ENCODE results near the gene PAK5. TPM values are rescaled to one million over a fixed set of nuclear protein-coding genes. Genes with fewer than 3 reads are reported as not detected.

PAK5 gene
- total RNA-seq, 2 experiments from 2014 or later, result not detected

DNA sequence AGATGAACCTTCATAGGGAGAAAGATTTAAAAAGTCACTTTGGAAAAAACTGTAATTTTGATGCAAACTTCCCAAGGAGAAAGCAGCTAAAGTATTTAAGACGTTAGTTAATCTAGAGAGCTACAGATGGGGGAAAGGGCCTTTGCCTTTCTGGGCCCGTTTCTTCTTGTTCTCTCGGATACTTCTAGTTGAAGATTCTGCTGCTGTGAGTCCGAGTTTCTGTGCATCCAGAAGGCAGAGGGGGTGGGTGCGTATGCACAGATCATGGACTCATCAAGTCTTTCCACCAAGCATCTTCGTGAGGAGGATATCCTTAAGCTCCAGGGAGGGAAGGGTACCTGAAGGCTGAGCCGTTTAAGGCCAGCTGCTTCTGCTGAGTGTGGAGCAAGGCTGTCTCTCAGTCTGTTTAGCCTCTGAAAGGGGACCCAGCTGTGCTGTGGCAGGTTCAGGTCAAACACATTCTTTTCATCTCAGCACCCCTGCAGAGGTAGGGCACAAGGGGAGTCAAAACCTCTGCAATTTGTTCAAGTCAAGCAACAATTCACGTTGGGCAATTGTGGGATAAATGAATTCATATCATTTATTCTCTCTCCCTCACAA lies 320.2 kb downstream of the PAK5 start:
- no peak overlapping the region for H3K4me3 Mint-ChIP-seq
- no peak overlapping the region for H3K27ac Mint-ChIP-seq
- no peaks in the 10 kb centered on the region for H3K36me3 Mint-ChIP-seq (ENCODE audit: low read depth)
- intact Hi-C loops (cut with micrococcal nuclease), result no loop called here
- no peak for DNase-seq
- CTCF ChIA-PET, result no interaction called here
- H3K9me3 Mint-ChIP-seq, result no peaks in the 10 kb centered on the region
- H3K27me3 Mint-ChIP-seq (ENCODE audit: low read depth), result peaks cover 59% of the 10 kb centered on the region
- no peaks in the 10 kb centered on the region for H3K4me1 Mint-ChIP-seq (ENCODE audit: low read depth)

DNA sequence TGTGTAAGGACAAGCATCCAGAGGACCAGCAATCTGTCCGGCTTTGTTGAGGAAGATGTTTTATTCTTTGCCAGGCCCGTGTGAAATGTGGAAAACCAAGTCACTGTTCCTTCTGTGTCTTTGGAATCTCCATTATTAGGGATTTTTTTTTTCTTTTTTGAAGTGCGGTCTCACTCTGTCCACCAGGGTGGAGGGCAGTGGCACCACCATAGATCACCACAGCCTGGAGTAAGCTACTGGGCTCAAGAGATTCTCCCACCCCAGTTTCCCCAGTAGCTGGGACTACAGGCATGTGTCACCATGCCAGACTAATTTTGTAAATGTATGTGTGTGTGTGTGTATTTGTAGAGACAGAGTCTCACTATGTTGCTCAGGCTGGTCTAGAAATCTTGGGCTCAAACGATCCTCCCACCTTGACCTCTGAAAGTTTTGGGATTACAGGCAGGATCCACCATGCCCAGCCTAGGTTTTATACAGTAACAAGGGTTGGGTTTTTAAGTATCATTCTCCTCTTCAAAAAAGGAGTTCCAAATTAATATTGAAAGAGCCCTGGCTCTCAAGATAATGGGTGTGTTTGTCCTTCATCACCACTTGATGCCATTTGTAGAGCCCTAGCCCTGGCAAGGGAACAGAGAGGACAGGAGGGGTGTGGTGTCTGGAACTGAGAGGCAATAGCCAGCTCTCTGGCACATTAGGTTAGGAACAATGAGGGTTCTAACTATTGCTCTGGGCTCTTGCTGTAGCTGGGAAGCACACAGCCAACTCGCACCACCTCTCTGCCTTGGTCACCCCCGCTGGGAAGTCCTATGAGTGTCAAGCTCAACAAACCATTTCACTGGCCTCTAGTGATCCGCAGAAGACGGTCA lies 321.3 kb downstream of the PAK5 start:
- no peak for DNase-seq
- CTCF ChIA-PET, result no interaction called here
- H3K27me3 Mint-ChIP-seq (ENCODE audit: low read depth), result peaks cover 65% of the 10 kb centered on the region
- intact Hi-C loops (cut with micrococcal nuclease), result no loop called here
- H3K9me3 Mint-ChIP-seq, result no peaks in the 10 kb centered on the region
- no peaks in the 10 kb centered on the region for H3K4me1 Mint-ChIP-seq (ENCODE audit: low read depth)
- no peak overlapping the region for H3K4me3 Mint-ChIP-seq
- no peaks in the 10 kb centered on the region for H3K36me3 Mint-ChIP-seq (ENCODE audit: low read depth)
- H3K27ac Mint-ChIP-seq, result no peak overlapping the region

DNA sequence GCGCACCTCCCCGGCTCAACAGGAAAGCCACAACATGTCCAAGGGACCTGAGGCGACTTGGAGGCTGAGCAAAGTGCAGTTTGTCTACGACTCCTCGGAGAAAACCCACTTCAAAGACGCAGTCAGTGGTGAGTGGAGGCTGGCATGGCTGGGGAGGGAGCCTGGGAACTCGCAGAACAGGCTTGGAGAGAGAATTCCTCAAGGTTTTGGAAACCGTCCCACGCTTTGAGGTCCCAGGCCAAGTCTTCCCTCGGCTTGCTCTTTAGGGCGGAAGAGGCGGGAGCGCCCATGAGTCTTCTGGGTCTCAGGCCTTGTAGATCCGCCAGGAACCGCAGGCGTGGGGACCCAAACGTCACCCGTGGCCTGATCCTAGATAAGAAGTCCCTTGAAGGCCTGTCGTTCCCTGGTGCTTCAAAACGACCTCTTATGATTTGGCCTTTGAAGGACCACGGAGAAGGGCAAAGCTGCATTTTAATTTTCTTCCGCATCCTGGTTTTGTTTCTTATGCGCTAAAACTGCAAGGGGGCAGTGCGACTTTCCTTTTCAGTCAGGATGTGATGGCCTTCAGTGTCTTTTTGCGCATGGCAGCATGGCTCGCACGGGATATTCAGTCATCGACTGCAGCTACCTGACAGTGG lies 322.5 kb downstream of the PAK5 start:
- intact Hi-C loops (cut with micrococcal nuclease), result no loop called here
- peaks cover 67% of the 10 kb centered on the region for H3K27me3 Mint-ChIP-seq (ENCODE audit: low read depth)
- H3K36me3 Mint-ChIP-seq (ENCODE audit: low read depth), result no peaks in the 10 kb centered on the region
- CTCF ChIA-PET, result no interaction called here
- no peak overlapping the region for H3K27ac Mint-ChIP-seq
- no peaks in the 10 kb centered on the region for H3K9me3 Mint-ChIP-seq
- DNase-seq, result no peak
- no peaks in the 10 kb centered on the region for H3K4me1 Mint-ChIP-seq (ENCODE audit: low read depth)
- no peak overlapping the region for H3K4me3 Mint-ChIP-seq

DNA sequence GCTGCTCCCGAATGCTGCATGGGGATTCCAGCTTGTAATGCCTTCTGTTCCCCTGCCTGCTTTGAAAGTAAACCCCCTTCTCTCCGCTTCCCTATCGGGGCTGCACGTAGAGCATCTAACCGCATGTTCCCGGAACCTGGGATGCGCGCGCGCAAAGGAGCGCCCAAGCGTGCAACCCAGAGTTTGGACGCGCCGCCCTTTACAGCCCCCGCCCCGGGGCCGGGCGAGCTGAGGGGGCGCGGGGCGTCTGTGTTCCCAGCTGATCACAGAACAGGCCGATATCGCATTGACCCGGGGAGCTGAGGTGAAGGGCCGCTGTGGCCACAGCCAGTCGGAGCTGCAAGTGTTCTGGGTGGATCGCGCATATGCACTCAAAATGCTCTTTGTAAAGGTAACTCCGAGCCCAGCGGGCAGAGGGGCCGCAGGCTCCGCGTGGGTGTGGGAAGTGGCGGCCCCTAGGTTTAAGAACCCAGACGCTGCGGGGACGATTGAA lies 323.1 kb downstream of the PAK5 start:
- no peaks in the 10 kb centered on the region for H3K9me3 Mint-ChIP-seq
- intact Hi-C loops (cut with micrococcal nuclease), result no loop called here
- CTCF ChIA-PET, result no interaction called here
- H3K36me3 Mint-ChIP-seq (ENCODE audit: low read depth), result no peaks in the 10 kb centered on the region
- H3K27ac Mint-ChIP-seq, result no peak overlapping the region
- DNase-seq, result no peak
- no peaks in the 10 kb centered on the region for H3K4me1 Mint-ChIP-seq (ENCODE audit: low read depth)
- no peak overlapping the region for H3K4me3 Mint-ChIP-seq
- peaks cover 68% of the 10 kb centered on the region for H3K27me3 Mint-ChIP-seq (ENCODE audit: low read depth)

DNA sequence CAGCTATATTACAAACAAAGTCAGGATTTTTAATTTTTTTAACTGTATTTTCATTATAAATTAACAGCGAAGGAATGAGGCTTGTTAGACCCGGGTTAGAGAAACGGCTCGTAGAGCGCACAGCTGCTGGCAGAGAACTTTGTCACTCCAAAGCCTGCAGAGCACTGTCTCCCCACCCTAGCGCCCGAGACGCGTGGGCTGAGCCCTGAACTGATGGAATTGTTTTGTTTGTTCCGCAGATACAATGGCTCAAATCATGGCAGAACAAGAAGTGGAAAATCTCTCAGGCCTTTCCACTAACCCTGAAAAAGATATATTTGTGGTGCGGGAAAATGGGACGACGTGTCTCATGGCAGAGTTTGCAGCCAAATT lies 323.7 kb downstream of the PAK5 start:
- CTCF ChIA-PET, result interaction anchor here (1.4 kb wide), 1 partner anchor 463 kb away, joined by 3 read pairs; no protein-coding TSS in a partner anchor
- no peak for DNase-seq
- intact Hi-C loops (cut with micrococcal nuclease), result no loop called here
- no peaks in the 10 kb centered on the region for H3K36me3 Mint-ChIP-seq (ENCODE audit: low read depth)
- H3K4me3 Mint-ChIP-seq, result no peak overlapping the region
- no peaks in the 10 kb centered on the region for H3K4me1 Mint-ChIP-seq (ENCODE audit: low read depth)
- H3K9me3 Mint-ChIP-seq, result no peaks in the 10 kb centered on the region
- peaks cover 65% of the 10 kb centered on the region for H3K27me3 Mint-ChIP-seq (ENCODE audit: low read depth)
- H3K27ac Mint-ChIP-seq, result no peak overlapping the region

DNA sequence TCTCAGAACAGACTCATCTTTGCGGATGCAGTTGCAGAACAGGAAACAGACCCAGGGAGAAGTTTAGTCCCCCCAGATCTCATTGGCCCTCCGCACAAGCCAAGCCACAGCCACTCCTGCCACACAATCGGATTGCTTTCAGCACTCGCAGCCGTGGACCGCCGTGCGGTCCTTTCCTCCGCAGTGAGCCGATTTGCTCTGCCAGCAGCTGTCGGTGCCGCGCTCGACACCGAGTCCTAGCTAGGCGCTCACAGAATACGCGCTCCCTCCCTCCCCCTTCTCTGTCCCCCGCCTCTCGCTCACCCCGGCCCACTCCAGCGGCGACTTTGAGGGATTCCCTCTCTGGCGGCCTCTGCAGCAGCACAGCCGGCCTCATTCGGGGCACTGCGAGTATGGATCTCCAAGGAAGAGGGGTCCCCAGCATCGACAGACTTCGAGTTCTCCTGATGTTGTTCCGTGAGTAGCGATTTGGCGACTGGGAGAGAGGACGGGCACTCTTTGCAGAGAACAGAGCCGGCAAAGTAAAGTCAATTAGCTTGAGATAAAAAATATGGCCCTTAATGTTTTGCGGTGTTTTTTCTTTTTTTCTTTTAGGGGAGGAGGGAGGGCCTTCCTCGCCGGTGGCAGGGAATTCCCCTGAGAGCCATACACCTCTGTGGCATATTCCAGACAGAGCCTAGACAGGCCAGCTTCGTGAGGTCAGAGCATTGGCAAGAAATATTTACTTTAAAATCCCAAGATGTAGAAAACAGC lies 324.2 kb downstream of the PAK5 start, which contains the start of gene LAMP5:
Gene LAMP5, plus strand, starts transcription at position 130 of the 753 bp plus-strand sequence. Its CDS starts 263 bp downstream, at position 393.
- no peaks in the 10 kb centered on the region for H3K36me3 Mint-ChIP-seq (ENCODE audit: low read depth)
- peaks cover 66% of the 10 kb centered on the region for H3K27me3 Mint-ChIP-seq (ENCODE audit: low read depth)
- CTCF ChIA-PET, result interaction anchor here (1.4 kb wide), 1 partner anchor 464 kb away, joined by 3 read pairs; no protein-coding TSS in a partner anchor
- no peak within 1 kb of the TSS for H3K4me3 Mint-ChIP-seq
- H3K27ac Mint-ChIP-seq, result no peak within 1 kb of the TSS
- intact Hi-C loops (cut with micrococcal nuclease), result no loop called here
- DNase-seq, result no peak
- no peaks in the 10 kb centered on the region for H3K9me3 Mint-ChIP-seq
- no peaks in the 10 kb centered on the region for H3K4me1 Mint-ChIP-seq (ENCODE audit: low read depth)

DNA sequence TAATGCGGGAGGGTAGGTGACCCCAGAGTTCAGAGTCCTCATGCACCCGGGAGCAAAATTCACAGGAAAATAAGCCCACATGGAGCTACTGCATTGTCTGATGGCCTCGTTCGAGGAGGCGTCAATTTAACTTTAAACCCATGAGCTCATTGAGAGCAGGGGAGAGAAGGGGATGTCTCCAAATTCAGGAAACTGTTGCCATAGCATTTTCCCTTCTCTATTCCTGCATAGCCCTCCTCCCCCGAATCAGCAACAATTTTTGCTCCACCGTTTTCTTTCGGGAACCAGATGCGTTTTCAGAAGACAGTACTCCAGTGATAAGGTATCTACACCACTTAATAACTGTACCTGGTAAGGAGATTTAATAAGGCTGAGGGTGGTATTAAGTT lies 324.8 kb downstream of the PAK5 start:
- H3K27ac Mint-ChIP-seq, result no peak overlapping the region
- H3K9me3 Mint-ChIP-seq, result no peaks in the 10 kb centered on the region
- intact Hi-C loops (cut with micrococcal nuclease), result no loop called here
- H3K27me3 Mint-ChIP-seq (ENCODE audit: low read depth), result peaks cover 69% of the 10 kb centered on the region
- H3K36me3 Mint-ChIP-seq (ENCODE audit: low read depth), result no peaks in the 10 kb centered on the region
- H3K4me3 Mint-ChIP-seq, result no peak overlapping the region
- DNase-seq, result no peak
- CTCF ChIA-PET, result interaction anchor here (1.4 kb wide), 1 partner anchor 464 kb away, joined by 3 read pairs; no protein-coding TSS in a partner anchor
- no peaks in the 10 kb centered on the region for H3K4me1 Mint-ChIP-seq (ENCODE audit: low read depth)

DNA sequence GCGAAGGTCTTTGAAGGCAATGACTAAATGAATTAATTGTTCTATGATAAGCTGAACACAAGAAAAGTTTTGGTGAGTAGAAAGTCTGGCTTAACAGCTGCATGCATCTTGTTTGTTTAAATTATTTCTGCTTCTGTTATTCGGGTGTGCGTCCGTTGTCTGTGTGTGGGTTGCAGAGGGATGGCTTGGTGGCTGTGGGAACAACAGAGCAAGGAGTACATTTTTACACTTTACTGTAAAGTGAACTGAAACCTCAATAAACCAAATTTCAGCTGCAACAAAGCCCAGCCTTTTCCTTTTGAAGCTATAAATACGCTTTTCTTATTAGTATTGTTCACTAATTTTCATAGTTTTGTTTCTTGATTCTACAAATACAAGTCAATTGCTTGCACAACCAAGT lies 328.0 kb downstream of the PAK5 start:
- no peak overlapping the region for H3K27ac Mint-ChIP-seq
- no peak for DNase-seq
- no peaks in the 10 kb centered on the region for H3K9me3 Mint-ChIP-seq
- no peaks in the 10 kb centered on the region for H3K36me3 Mint-ChIP-seq (ENCODE audit: low read depth)
- no peak overlapping the region for H3K4me3 Mint-ChIP-seq
- intact Hi-C loops (cut with micrococcal nuclease), result no loop called here
- CTCF ChIA-PET, result no interaction called here
- H3K27me3 Mint-ChIP-seq (ENCODE audit: low read depth), result peaks cover 68% of the 10 kb centered on the region
- no peaks in the 10 kb centered on the region for H3K4me1 Mint-ChIP-seq (ENCODE audit: low read depth)

DNA sequence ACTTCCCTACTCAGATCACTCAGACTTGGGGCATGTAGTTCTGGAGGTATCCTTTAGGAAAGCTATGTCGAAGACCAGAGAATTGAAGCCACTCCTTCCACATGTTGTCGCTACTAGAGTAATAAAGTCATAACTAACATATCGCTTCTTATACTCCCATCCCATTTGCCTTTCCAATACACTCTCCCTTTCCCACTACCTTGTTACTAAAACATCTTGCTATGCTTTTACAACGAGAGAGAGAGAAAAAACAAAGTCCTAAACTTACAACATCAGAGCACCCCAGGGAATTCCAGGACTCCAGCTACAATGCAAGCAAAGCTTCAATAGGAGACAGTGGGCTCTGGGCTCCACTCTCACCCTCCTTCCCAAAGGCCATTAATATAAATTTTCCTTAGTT lies 329.6 kb downstream of the PAK5 start:
- DNase-seq, result no peak
- no peaks in the 10 kb centered on the region for H3K36me3 Mint-ChIP-seq (ENCODE audit: low read depth)
- no peak overlapping the region for H3K27ac Mint-ChIP-seq
- H3K4me1 Mint-ChIP-seq (ENCODE audit: low read depth), result no peaks in the 10 kb centered on the region
- peaks cover 55% of the 10 kb centered on the region for H3K27me3 Mint-ChIP-seq (ENCODE audit: low read depth)
- CTCF ChIA-PET, result no interaction called here
- H3K9me3 Mint-ChIP-seq, result no peaks in the 10 kb centered on the region
- intact Hi-C loops (cut with micrococcal nuclease), result no loop called here
- no peak overlapping the region for H3K4me3 Mint-ChIP-seq

DNA sequence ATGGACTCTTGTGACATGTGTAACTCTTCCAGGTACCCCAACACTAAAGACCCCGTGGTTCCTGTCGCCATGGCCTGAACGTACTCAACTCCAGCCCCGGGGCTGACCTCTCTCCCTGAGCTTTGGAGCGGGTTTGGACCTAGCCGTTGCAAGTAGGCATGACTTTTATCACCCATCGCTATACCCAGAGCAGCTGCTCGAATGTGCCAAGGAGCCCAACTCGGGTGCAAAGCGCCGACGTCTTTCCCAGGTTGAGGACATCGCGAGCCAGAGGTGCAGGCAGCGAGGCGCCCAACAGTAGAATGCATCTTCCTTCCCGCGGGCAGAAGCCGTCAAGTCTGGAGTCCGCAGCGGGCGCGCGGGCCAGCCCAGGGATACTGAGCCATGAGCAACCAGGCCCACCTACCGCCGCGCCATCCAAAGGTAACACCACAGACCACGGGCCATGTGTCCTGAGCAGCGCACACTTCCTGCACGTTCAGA lies 330.1 kb downstream of the PAK5 start:
- intact Hi-C loops (cut with micrococcal nuclease), result no loop called here
- CTCF ChIA-PET, result no interaction called here
- Mint-ChIP-seq H3K9me3 (no peaks in the 10 kb centered on the region), H3K27me3 (ENCODE audit: low read depth) (peaks cover 55% of the 10 kb centered on the region), H3K27ac (no peak overlapping the region), H3K4me3 (no peak overlapping the region), H3K4me1 (ENCODE audit: low read depth) (no peaks in the 10 kb centered on the region), H3K36me3 (ENCODE audit: low read depth) (no peaks in the 10 kb centered on the region)
- DNase-seq, result no peak

DNA sequence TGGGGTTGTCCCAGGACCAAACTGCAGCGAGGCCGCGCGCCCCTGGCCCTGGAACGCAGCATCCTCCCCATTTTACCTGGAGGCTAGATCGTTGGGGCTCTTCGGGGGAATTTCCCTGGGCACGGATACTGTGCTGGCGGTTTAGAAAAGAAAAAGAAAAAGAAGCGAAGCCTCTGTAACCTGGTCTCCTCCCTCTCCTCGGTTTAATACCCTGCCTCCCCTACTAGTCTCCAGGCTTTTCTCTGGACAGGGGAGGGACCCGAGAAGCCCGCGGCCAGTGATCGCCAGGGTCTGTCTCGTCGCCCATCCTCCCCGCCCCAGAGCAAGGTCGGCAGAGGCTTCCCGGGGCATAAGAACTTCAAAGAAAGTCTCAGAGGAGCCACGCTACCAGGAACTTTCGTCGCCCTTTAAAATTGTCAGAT lies 330.6 kb downstream of the PAK5 start:
- CTCF ChIA-PET, result no interaction called here
- H3K9me3 Mint-ChIP-seq, result no peaks in the 10 kb centered on the region
- H3K27ac Mint-ChIP-seq, result no peak overlapping the region
- peaks cover 51% of the 10 kb centered on the region for H3K27me3 Mint-ChIP-seq (ENCODE audit: low read depth)
- intact Hi-C loops (cut with micrococcal nuclease), result no loop called here
- H3K36me3 Mint-ChIP-seq (ENCODE audit: low read depth), result no peaks in the 10 kb centered on the region
- H3K4me3 Mint-ChIP-seq, result no peak overlapping the region
- DNase-seq, result no peak
- H3K4me1 Mint-ChIP-seq (ENCODE audit: low read depth), result no peaks in the 10 kb centered on the region
